NCI-H748 treated with DMSO at 0.1 percent for 48 hours (cell line): Measurements from ENCODE around the gene DLGAP1.
"Not testable (repeated sequence)": the region's sequence is repeated elsewhere in the genome, so short reads cannot be mapped to it uniquely, and the experiment has no call there.

Experiments used
- DNase-seq: peaks from one replicate; lab custom pipeline; 2025; lab: John Stamatoyannopoulos, UW

DLGAP1 gene

DNA sequence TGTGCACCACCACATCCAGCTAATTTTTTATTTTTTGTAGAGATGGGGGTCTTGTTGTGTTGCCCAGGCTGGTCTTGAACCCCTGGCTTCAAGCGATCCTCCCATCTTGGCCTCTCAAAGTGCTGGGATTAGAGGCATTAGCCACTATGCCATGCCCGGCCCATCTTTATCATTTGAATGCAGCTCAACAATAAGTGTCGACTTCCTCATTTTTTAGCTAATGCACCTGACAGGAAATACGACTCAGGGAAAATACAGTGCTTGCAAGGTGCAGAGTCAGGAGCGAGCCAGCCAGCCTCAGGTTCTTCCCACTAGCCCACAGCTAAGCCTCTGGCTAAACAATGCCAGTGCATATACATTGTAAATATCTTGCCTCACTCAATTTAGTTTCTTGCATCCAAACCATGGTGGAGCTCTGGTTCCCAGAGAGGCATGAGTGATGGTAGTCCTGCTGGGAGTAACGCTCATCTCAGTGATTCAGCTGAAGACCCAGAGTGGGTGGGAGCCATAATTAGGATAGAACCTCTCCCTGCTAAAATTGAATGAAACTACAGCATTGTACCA lies 870.1 kb downstream of the DLGAP1 start:
- DNase-seq = no peak

DNA sequence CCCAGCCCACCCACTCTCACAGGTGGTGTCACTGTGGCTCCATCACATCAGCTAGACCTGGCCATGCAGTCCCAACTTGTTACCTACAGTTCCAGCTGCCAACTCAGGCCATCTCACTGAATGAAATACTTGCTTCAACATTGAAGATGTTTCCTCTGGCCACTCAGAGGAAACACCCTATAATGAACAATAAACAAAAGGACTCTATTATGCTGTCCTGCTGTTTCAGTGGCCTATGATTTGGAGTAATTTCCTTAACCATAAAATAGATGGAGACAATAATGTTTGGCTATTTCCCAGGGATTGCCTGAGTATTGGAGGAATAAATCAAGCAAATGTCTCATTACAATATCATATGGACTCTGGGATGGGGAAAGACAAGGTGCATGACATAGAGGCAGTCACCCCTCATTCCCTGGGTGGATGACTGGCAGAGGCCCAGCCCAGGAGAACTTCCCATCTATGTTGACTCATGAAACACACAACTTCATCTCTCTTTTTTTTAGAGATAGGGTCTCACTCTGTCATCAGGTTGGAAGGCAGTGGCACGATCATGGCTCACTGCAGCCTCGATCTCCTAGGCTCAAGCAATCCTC lies 870.7 kb downstream of the DLGAP1 start:
- DNase-seq = no peak

DNA sequence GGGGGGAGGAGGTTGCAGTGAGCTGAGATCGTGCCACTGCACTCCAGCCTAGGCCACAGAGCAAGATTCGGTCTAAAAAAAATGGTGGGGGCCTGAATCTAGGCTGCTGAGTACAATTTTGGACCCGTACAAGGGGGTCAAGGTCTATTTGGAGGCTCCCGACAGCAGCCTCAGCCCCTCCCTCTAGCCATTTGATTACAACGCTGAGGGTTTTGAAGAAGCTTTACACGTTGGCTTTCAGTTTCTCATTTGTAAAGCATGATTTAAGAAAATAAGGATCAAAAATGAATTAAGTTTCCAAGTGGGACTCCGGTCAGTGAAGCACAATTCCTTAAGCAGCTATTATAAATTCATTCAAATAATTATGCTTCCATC lies 871.2 kb downstream of the DLGAP1 start:
- no peak for DNase-seq

DNA sequence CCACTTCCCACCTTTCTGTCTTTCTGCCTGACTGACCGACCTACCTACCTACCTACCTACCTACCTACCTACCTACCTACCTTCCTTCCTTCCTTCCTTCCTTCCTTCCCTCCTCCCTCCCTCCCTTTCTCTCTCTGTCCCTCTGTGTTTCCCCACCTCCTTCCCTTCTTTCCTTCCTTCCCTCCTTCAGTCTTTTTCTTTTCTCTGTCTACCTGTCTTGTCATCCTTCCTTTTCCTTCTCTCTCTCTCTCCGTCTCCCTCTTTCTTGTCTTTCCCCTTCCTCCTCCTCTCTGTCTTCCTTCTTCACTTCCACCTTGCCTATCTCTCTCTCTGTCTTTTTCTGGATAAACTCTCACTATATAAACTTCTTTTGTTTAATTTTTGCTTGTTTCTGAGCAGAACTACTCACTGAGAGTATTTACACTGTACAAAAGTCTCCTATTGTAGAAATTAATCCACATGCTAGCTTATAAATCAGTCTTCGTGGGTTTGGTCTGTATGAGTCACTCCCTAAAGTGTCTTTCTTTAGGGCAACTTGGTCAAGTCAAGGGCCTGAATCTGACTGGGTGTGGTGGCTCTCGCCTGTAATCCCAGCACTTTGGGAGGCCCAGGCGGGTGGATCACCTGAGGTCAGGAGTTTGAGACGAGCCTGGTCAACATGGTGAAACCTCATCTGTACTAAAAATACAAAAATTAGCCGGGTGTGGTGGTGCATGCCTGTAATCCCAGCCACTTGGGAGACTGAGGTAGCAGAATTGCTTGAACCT lies 871.8 kb downstream of the DLGAP1 start:
- not testable (repeated sequence) for DNase-seq

DNA sequence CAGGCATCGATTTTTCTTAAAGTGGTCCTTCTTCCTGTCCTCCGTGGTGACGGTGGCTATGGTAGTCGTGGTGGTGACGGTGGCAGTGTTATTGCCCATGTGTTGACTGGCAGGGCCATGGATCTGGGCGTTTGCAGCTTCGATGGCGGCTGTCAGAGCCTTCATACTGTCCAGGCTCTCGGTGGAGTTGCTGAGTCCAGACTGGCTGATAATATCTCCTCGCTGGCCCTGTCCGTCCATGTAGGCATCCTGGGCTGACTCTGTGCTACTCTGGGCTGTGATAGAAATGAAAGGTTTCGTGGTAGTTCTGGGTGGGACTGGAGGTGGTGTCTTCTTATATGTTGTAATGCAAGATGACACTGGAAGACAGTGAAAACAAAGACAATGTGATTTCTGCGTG lies 873.2 kb downstream of the DLGAP1 start:
- DNase-seq = no peak

DNA sequence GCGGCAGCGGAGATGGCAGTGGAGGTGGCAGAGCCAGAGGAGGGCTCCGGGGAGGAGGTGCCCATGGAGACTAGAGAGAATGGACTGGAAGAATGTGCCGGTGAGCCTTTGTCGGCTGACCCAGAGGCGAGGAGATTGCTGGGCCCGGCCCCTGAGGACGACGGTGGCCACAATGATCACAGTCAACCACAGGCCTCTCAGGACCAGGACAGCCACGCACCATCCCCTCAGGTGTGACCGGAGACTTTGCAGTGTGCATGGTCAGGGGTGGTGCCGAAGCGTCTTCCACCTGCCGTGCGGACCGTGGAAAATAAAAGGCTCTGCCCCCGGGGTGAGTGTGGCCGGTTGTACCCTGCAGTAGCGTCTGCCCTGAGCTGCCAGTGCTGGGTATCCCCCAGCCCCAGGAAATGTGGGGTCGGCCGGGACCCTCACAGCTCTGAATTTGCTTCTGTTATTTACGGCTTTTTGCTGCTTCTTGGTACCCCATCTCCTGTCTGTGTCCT lies 874.5 kb downstream of the DLGAP1 start:
- DNase-seq = not testable (repeated sequence)

DNA sequence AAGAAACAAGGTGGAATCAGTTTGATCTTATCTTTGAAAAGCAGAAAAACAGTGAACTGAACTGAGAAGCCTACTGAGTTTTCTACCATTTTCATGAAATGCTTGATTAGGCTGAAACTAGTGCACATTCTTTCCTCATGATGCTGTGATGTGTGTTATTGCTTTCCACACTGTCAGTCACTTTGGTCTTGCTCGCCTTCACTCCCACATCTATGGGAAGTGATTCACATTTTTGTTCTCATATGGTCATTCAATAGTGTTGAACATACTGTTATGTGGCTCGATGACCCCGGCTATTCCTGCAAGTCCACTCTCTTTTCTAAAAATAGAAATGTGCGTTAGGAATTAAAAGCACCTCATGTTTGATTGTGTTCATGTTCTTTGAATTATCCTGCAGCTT lies 875.4 kb downstream of the DLGAP1 start:
- no peak for DNase-seq

DNA sequence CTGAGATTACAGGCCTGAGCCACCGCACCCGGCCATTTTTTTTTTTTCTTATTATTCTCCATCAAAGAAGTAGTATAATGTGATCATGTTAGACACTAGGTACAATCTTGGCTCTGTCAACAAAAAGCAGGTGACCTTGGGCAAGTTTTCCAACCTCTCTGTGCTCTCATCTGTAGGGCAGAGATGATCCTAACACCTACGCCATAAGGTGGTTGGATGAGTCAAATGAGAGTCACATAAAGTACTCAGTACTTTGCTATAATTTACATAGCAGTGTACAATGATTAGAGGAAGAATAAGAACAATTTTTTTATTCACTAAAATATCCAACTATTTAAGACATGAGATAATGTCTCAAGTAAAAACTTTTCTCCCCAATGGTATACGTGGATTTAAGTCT lies 876.5 kb downstream of the DLGAP1 start:
- no peak for DNase-seq

DNA sequence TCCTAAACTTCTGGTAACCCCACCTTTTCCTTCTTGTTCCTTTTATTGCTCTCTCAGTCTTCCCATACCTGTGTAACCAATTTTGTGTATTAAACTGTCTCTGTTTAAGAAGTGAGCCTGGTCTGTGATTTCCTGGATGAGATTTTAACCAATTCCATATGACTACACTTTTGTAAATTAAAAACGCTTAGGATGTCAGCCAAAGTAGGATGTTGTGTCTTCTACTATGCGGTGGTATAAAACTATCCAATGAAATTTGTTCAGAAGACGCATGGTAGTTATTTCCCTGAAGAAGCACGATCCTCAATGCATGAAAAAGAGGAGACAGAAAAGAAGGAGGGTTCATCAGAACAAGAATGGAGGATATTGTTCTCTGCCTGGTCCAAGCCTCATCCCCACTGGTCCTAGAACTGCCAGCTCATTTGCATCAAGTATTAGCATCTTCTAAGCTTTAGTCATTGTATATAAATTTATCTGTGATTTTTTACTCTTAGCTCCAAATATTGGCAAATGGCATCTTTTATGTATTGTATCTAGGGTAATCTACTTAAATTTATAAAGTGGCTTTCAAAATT lies 877.7 kb downstream of the DLGAP1 start:
- no peak for DNase-seq

DNA sequence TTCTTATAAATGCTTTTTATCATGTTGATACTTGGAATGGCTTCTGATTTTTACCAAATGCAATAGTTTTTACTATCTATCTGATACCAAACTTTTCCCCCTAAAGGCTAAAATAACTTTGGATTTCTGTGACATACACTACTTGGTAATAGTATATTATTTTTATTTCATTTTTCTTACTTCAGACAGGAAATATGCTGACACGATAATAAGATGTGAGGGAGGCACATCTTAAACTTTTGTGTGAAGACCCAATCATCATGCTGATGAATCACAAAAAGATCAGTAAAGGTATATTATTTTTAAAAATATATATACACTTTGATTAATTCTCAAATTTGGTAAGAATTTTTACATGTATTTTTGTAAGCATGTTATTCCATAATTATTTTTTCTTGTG lies 882.3 kb downstream of the DLGAP1 start:
- no peak for DNase-seq

DNA sequence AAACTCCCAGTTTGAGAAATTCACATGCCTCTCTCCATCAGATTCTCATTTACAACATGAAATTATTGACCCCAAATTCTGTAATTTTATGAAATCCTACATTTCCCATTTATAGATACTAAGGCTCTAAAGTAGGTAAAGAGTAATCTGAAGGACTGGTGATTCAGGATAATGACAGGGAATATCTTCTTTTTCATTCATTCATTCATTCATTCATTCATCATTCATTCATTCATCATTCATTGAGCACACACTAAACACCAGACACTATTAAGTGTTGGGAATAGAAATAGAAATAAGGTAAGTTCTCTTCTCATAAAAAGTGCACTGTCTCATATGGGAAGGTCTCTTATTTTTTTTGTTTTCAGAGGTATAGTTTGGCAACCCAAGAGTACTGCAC lies 888.3 kb downstream of the DLGAP1 start:
- DNase-seq = no peak

DNA sequence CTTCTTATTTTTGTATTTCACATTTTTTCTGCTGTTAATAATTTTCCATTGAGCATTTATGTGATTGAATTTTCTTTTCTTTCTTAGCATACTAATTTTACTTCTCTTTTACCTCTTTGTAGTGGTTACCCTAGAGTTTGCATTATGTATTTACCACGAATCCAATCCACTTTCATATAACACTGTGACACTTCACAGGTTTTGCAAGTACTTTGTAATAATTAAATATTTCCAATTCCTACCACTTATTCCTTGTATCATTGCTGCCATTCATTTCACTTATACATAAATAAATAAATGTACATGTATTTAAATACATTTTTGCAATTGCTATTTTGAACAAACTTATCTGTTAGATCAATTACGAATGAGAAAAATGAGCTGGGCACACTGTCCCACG lies 894.4 kb downstream of the DLGAP1 start:
- DNase-seq = no peak

DNA sequence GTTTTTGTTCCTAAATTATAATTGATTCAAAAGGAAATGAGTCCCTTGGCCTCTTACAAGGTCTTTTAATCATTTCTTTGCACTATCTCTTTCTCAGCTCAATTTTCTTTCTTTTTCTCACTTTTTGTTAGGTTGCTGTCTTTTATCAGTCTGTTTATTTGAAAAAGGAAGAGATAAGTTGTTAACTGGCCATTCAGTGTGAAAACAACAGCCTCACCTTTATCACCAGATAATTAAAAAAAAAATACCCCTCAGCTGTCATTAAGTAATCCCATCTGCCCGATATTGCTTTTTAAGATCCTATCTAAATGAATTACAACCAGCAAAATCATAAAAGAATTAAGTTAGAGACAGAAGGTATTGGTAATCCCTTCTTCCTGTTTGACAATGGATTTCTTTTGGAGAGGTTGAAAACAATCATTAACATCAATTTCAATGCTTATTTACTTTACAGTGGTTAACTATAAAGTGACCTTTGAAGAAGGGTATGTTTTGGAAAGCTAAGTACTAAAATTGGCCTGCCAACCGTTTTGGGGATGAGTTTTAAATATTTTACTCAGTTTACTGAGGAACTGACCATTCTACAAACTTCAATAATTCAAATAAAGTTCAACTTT lies 900.2 kb downstream of the DLGAP1 start:
- DNase-seq = peak; percentile 52

DNA sequence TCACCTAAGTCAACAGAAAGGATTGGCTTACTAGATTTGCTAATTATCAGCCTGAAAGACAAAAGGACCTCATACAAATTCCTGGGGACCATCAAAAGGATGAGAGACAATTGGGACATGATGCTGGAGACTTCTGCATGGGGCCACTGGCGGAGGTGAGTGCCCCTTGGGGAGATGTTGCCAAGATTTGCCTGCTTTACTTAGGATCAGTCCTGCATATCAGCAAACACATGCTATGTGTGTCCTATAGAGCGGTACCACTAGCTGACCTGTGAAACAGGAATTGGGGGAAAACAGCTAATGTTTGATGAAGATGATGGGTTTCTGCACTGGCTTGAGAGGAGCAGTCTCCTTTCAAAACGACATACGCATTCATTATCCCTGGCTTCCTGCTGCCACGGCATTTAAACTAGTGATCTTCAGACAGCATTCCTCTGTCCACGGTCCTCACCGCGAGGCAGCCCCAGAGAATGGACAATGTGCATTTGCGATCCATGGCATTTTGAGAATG lies 901.0 kb downstream of the DLGAP1 start:
- DNase-seq = peak; percentile 13

DNA sequence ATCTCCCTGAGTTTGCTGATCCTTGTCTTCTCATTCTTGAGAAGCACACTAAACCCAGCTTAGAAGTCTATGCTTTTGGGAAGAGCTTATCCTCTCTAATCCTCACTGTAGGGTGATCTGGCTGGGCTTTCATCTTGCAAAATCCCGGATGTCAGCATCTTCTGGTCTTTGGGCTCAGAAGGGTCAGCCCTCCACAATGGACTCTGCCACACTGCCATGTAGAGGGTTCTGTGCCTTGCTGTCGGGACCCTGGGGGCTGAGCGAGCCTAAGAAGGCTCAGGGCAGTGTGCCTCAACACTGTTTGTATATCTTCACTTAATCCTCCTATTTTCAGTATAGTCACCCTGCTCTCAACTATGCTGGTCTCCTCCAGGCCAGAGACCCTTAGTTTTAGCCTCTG lies 902.8 kb downstream of the DLGAP1 start:
- no peak for DNase-seq

DNA sequence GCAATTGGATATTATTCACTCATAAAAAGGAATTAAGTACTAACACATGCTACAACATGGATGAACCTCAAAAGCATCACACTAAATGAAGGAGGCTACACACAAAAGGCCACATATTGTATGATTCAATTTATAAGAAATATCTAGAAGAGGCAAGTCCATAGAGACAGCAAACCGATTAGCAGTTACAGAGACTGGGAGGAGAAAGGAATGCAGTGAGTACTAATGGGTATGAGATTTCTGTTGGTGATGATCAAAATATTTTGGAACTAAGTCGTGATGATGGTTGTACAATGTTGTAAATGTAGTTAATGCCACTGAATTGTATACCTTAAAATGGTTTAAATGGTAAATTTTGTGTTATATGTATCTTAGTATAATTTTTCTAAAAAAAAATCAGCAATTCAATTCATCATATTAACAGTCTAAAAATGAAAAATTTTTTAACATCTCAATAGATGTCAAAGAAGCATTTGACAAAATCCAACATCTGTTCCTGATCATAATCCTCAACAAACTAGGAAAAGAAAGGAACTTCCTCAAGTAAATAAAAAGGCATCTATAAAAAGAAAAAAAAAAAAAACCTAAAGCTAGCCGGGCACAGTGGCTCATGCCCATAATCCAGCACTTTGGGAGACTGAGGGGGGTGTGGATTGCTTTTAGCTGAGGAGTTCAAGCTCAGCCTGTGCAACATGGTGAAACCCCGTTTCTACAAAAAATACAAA lies 907.1 kb downstream of the DLGAP1 start:
- DNase-seq = no peak

DNA sequence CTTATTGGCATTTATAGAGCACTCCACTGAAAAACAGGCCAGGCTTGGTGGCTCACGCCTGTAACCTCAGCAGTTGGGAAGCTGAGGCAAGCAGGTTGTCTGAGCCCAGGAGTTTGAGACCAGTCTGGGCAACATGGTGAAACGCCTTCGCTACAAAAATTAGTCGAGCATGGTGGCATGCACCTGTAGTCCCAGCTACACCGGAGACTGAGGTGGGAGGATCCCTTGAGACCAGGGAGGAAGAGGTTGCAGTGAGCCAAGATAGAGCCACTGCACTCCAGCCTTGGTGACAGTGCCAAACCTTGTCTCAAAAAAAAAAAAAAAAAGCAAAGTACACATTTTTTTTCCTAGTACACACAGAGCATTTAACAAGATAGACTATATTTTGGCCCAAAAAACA lies 909.0 kb downstream of the DLGAP1 start:
- DNase-seq = no peak

DNA sequence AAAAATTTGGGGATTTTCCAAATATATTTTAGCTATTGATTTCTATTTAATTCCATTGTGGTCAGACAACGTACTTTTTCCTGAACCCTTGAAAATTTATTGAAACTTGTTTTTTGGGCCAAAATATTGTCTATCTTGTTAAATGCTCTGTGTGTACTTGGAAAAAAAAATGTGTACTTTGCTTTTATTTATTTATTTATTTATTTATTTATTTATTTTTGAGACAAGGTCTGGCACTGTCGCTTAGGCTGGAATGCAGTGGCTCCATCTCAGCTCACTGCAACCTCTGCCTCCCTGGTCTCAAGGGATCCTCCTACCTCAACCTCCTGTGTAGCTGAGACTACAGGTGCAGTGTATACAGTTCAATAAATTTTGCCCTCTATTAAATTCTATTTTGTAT lies 910.6 kb downstream of the DLGAP1 start:
- DNase-seq = no peak

DNA sequence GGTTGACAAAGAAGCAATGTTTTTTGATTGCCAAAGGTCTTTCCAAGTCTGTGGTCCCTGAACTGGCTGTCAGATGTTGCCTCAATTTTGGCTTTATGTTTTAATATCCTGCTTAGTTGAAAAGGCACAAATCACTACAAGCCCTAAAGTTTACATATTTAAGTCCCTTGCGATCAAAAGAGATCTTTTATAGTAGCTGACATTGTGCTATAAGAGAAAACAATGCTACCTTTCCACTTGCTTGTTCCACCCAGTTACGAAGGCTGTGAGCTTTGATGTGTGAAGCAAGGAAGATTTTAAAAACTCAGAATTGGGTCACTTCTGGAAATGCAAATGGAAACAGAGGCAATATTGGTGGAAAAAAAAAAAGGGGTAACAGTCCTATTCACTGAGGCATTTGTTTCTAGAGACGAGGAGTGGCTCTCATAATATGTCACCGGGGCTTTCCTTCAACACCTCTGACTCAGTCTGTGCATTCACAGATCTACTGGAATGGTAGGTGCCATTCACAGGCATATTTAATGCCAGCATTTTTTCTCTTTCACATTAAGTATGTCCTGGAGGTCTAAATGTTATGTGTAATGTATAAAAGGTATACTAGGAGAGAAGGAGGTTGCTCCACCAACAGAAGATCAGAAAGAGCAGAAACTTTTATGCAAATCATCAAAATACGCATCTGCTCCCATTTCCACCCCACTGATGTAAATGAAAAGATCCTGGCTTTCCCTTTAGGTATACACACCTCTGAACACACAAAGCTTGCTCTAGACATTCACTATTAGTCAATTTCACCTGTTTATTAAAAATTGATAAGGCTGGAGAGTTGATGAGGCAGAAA lies 913.3 kb downstream of the DLGAP1 start:
- no peak for DNase-seq

DNA sequence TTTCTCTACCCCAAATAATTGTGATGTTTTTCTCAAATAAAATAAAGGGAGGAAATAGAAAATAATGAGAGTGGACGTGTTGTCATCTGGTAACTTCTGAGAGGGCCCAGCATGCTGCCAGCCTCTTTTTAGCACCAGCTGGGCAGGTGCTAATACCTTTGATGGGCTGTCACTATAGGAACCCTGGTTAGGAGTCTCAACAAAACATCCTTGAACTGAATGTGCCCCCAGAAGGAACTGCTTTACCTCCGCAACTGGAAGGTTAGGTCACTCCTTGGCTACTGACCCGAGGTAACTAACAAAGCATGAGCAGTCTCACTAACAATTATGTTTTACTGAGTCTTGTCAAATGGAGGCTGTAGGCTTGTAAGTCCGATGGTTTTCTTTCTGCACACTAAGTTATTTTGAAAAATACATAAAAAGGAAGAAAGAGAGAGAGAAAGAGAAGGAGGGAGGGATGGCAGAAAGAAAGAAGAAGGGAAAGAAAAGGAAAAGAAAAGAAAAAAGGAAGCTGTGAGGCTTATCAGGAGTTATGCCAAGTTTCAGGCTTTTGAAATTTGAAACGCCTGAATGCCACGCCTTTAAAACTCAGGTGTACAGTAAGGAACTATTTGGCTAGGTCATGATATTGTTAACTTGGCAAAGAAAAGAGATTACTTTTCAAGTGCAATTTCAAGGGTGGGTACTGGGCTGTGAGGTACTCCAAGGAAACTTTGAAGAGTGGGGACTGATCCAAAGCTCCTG lies 914.1 kb downstream of the DLGAP1 start:
- DNase-seq = no peak
